H54 (cell line): ENCODE results near the gene IMMP2L.

Experiments
- DNase-seq: peaks from one replicate; pipeline ENCODE4 v3.0.0; 2011; ENCODE audit warnings: low spot score, mixed read lengths; ENCODE audit not compliant: insufficient read length
- FAIRE-seq: peaks from 3 replicates; lab custom pipeline; 2011; peaks lifted over from hg19 to GRCh38; lab: Jason Lieb, UNC
- POLR2A ChIP-seq: IDR thresholded peaks from 2 replicates; pipeline ENCODE4 v1.6.1; 2011; ENCODE audit warnings: low read depth, mild to moderate bottlenecking, low read length

The IMMP2L gene

GRCh38 chr7:111004310-111004901 is 557.9 kb downstream of the IMMP2L start:
- no peak for TF ChIP-seq POLR2A

DNA sequence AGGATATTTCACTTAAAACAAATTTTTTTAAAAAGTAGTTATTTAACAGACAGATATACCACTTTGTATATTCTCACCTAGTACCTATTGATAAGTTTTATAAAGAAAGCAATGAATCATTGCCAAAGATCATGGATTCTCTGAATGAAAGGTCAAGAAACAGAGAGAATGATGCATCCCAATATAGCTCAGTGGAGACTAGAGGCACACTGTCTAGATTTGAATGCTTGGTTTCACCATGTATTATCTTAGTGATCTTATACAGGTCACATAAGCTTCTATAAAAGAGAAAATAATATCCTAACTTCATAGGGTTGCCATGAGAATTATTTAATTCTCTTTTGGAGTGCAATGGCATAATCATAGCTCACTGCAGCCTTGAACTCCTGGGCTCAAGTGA is 558.4 kb downstream of the IMMP2L start:
- no peak for FAIRE-seq
- TF ChIP-seq POLR2A: no peak
- DNase-seq: no peak

More at GRCh38 chr7:111004310-111004901, 557.9 kb downstream of the IMMP2L start:
- no peak for FAIRE-seq
- no peak for DNase-seq

- no peak for TF ChIP-seq POLR2A
- DNase-seq (no peak), FAIRE-seq (peak; percentile 83)
Measured at GRCh38 chr7:110994028-110994967, 568.0 kb downstream of the IMMP2L start.

GRCh38 chr7:110988890-110989501 is 573.3 kb downstream of the IMMP2L start:
- TF ChIP-seq POLR2A: no peak
- no peak for FAIRE-seq
- DNase-seq: no peak

DNA sequence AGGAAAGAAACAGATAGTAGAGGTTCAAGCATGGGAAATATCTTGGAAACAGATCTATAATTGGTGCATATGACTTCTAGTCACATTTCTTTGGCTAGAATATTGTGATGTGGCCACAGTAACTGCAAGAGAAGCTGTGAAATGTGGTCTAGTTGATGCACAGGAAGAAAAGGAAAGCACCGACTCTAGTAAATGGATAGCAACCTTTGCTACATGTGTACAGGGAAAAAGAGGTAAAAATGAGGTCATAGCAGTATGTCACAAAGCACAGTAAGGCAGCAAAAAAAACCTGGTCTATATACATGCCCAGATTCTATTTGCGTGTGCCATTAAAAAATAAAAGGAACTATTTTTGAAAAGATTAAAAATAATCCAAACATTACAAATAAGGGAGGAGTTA is 573.9 kb downstream of the IMMP2L start:
- FAIRE-seq: no peak
- TF ChIP-seq POLR2A: no peak

GRCh38 chr7:110987127-110987693 is 575.1 kb downstream of the IMMP2L start:
- no peak for TF ChIP-seq POLR2A
- no peak for FAIRE-seq
- DNase-seq: no peak

More for the DNA sequence above, 573.9 kb downstream of the IMMP2L start:
- no peak for DNase-seq

DNA sequence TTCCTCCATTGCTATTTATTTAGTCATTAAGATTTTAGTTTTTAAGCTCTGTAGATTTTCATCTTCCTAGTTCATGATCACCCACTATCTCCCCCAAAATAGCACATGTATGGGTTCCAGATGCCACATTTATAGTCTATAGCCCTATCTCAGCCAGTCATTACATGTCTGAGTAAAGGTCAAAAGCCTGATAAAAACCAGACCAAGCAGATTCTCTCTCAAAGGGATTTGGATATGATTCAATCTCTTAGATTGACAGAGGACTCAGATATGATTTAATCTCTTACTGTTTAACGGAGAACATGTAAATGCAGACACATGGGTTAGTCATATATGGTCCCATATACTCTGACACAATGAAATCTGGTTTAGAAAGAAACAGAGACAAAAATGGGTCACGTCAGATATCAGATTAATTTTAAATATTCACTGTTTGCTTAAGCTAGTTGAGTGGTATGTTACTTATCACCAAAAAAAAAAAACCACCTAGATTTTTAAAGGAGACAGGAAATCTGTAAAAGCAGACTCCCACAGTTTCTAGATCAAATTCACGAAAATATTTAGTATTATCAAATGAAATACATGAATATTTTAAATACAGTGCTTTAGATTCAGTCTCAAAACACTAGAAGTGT is 578.4 kb downstream of the IMMP2L start:
- DNase-seq: no peak
- FAIRE-seq: peak; percentile 27
- no peak for TF ChIP-seq POLR2A

- FAIRE-seq: peak; percentile 36
- TF ChIP-seq POLR2A: no peak
- no peak for DNase-seq
Measured at GRCh38 chr7:110977127-110977737, 585.1 kb downstream of the IMMP2L start.

DNA sequence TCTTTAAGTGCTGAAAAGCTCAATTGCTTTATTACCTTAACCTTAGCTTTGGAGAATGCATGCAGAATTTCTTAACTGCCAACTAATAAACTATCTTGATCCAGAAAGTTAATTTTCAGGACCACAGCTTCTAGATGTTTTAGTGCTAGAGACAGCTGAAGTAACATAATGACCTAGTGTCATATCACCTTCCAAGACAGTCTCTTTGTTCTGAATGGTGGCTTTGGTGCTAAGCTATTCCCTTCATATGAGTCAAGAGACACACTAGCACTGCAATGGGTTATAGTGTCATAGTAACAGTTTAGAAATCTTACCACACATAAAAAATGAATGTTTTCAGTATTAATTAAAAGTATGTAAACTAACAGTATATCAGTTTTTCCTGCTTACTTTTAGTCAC is 586.8 kb downstream of the IMMP2L start:
- TF ChIP-seq POLR2A: no peak
- DNase-seq (no peak), FAIRE-seq (peak; percentile 74)

- TF ChIP-seq POLR2A: no peak
- FAIRE-seq (no peak), DNase-seq (no peak)
Measured at GRCh38 chr7:110974441-110974840, 587.9 kb downstream of the IMMP2L start.

GRCh38 chr7:110973196-110973990 is 588.9 kb downstream of the IMMP2L start:
- TF ChIP-seq POLR2A: no peak
- no peak for FAIRE-seq

DNA sequence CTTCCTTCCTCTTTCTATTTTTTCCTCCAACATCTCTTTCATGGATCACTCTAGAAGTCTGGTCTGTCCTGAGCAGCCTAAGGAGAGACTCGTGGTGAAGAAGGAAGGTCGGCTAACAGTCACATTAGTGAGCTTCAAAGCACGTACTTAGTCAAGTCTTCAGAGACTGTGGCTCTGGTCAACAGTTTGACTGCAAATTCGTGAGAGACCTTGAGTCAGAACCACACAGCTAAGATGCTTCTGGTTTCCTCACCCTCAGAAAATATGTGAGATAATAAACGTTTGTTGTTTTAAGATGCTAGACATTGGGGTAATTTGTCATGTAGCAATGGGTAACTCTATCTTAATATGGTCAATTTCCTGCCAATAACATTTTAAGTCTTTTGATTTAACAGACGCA is 597.5 kb downstream of the IMMP2L start:
- FAIRE-seq (peak; percentile 43), DNase-seq (no peak)
- no peak for TF ChIP-seq POLR2A

More at GRCh38 chr7:110973196-110973990, 588.9 kb downstream of the IMMP2L start:
- DNase-seq: no peak
